ENCODE results near the gene USP48.

Gene USP48

GRCh38 chr1:21663951-21664805 is 118.8 kb downstream of the USP48 start:
- TF ChIP-seq, protein P1, sequence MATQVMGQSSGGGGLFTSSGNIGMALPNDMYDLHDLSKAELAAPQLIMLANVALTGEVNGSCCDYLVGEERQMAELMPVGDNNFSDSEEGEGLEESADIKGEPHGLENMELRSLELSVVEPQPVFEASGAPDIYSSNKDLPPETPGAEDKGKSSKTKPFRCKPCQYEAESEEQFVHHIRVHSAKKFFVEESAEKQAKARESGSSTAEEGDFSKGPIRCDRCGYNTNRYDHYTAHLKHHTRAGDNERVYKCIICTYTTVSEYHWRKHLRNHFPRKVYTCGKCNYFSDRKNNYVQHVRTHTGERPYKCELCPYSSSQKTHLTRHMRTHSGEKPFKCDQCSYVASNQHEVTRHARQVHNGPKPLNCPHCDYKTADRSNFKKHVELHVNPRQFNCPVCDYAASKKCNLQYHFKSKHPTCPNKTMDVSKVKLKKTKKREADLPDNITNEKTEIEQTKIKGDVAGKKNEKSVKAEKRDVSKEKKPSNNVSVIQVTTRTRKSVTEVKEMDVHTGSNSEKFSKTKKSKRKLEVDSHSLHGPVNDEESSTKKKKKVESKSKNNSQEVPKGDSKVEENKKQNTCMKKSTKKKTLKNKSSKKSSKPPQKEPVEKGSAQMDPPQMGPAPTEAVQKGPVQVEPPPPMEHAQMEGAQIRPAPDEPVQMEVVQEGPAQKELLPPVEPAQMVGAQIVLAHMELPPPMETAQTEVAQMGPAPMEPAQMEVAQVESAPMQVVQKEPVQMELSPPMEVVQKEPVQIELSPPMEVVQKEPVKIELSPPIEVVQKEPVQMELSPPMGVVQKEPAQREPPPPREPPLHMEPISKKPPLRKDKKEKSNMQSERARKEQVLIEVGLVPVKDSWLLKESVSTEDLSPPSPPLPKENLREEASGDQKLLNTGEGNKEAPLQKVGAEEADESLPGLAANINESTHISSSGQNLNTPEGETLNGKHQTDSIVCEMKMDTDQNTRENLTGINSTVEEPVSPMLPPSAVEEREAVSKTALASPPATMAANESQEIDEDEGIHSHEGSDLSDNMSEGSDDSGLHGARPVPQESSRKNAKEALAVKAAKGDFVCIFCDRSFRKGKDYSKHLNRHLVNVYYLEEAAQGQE (IDR thresholded peaks at IDR 0.05; ENCODE audit: low read depth): no peak
- TF ChIP-seq YY1 (IDR thresholded peaks at IDR 0.05; ENCODE audit: low read depth) (no peak), RAD21 (IDR thresholded peaks at IDR 0.05; ENCODE audit: low read depth) (no peak), FOXM1 (IDR thresholded peaks at IDR 0.05; ENCODE audit: borderline replicate concordance, low read depth) (no peak)

DNA sequence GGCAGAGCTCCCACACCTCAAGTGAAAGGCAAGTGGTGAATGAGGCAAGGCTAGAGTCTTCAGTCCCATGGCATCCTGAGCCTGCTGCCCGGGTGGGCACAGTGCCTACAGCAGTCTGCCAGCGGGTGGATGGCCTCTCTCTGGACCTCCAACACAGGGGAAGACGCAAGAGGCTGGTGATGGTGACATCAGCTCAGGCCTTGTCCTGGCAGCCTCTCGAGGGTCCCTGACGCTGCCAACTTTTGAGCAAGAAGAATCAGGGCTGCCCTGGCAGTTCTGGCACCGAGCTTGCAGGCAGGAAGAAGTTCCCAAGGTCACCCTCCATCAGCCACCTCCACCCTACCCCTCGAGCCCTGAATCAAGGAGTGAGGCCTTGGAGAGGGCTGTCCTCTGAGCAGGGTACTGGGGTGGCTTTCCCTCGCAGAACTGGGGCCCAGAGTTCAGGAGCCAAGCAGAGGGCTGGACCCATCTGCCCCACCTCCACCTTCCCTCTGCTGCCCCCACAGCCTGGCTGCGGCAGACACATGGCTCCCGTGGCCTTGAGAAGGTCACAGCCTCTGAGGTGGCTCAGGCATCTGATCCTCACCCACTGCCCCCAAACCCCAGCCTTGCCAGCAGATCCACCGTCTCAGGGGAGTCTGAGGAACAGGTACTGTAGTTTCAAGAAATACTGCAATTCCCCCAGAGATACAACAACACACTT is 119.5 kb downstream of the USP48 start:
- TF ChIP-seq FOXM1 (IDR thresholded peaks at IDR 0.05; ENCODE audit: borderline replicate concordance, low read depth) (no peak), YY1 (IDR thresholded peaks at IDR 0.05; ENCODE audit: low read depth) (no peak), NFIC (IDR thresholded peaks at IDR 0.05) (no peak), ZBTB7A (IDR thresholded peaks at IDR 0.05; ENCODE audit: low read depth) (no peak), MAX (IDR thresholded peaks at IDR 0.05) (no peak), TAF1 (IDR thresholded peaks at IDR 0.05; ENCODE audit: low read depth) (no peak), CEBPB (IDR thresholded peaks at IDR 0.05) (no peak), EP300 (IDR thresholded peaks at IDR 0.05; ENCODE audit: borderline replicate concordance) (no peak), CREB1 (IDR thresholded peaks at IDR 0.05; ENCODE audit: low read depth) (no peak)
- TF ChIP-seq, protein P1 (IDR thresholded peaks at IDR 0.05; ENCODE audit: low read depth): no peak
- TF ChIP-seq, protein P2, sequence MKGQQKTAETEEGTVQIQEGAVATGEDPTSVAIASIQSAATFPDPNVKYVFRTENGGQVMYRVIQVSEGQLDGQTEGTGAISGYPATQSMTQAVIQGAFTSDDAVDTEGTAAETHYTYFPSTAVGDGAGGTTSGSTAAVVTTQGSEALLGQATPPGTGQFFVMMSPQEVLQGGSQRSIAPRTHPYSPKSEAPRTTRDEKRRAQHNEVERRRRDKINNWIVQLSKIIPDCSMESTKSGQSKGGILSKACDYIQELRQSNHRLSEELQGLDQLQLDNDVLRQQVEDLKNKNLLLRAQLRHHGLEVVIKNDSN (IDR thresholded peaks at IDR 0.05): no peak

DNA sequence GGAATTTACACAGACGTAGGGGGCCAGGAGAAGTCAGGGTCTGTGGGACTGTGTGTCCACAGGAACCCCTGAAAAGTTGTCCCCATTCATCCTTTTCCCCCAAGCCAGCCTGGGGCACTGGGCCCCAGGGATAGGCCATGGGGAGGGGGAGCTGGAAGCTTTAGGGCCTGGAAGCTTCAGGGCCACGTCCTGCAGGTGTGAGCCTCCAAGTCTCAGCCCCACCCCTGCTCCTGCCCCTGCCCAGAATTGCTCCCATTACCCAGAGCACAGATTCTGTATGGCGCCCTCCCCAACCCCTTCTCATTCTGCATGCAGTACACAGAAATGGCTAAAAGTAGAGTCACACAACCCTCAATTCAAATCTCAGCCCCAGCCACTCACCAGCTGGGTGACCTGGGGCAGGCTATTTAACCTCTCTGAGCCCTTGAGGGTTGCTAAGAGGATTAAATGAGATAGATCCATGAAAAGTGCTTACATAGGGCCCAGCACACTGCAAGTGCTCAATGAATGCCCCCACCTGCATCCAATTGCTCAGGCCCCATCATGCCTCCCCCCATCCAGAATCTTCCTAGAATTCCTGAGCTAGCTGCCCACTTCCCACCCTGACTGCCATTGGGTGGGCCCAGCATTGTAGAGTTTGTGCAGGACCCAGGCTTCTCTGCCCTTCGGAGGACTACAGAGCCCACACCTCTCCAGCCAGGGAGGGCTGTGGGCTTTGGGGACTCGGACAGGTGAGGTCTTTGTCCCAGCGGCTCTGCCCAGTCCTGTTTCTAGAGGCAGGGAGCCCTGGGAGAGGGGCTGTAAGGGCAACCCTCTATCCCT is 120.3 kb downstream of the USP48 start:
- no peak for TF ChIP-seq MAX (IDR thresholded peaks at IDR 0.05)
- TF ChIP-seq EGR1 (IDR thresholded peaks at IDR 0.05): no peak
- TF ChIP-seq TEAD4 (IDR thresholded peaks at IDR 0.05): no peak
- no peak for TF ChIP-seq TAF1 (IDR thresholded peaks at IDR 0.05; ENCODE audit: low read depth)
- TF ChIP-seq CREB1 (IDR thresholded peaks at IDR 0.05; ENCODE audit: low read depth): no peak
- TF ChIP-seq, protein P1 (IDR thresholded peaks at IDR 0.05; ENCODE audit: low read depth): no peak
- TF ChIP-seq FOXM1 (IDR thresholded peaks at IDR 0.05; ENCODE audit: borderline replicate concordance, low read depth): no peak
- no peak for TF ChIP-seq CEBPB (IDR thresholded peaks at IDR 0.05)
- TF ChIP-seq YY1 (IDR thresholded peaks at IDR 0.05; ENCODE audit: low read depth): no peak
- no peak for TF ChIP-seq EP300 (IDR thresholded peaks at IDR 0.05; ENCODE audit: borderline replicate concordance)

DNA sequence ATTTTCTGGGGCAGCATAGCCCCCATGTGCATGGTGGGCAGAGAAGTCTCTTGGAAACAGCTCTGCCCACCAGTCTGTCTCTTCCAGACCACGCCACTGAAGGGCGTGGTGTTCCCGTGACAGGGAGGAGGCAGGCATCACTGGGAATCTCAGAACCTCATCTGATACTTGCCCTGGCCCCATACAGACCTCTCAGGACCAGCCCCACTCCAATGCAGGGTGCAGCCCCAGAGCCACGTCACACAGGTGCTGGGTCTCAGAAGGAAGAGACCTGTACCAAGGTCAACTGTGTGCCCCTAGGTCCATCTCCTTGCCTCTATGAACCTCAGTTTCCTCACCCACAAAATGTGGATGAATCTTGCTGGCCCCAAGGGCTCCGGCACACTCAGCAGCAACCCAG is 121.1 kb downstream of the USP48 start:
- TF ChIP-seq EGR1 (IDR thresholded peaks at IDR 0.05) (no peak), MAX (IDR thresholded peaks at IDR 0.05) (no peak)

All from Ishikawa (cell line).